Measurements from ENCODE around the gene SF3B2. TPM values are rescaled to one million over a fixed set of nuclear protein-coding genes. Genes with fewer than 3 reads are reported as not detected.

Gene SF3B2
- total RNA-seq, 1 experiment from 2014 or later: 237 TPM

DNA sequence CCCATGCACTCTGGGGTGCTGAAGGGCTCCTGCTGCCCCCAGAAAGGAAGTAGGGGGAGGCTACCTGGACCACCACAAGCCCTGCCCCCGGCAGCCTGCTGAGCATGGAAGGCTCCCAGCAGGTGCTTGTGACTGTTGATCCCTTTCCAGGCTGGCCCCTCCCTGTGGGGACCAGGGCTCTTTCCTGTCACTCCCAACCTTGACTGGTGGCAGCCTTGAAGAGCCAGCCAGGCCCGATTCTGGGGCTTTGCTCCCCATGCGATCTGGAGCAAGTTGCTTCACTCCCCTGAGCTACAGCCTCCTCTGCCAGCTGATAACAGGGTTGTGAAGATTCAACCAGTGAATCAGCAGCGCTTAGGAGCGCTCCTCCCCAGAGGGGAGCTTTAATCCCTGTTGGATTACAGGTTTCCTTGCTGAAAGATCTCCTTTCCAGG is 44.9 kb upstream of the SF3B2 start:
- Histone ChIP-seq H3K18ac (ENCODE audit: insufficient read length, low read depth, low read length) (no peak overlapping the region), H3K4me2 (ENCODE audit: insufficient read depth, insufficient read length, low read length) (no peak overlapping the region), H3K14ac (ENCODE audit: insufficient read depth, low read length) (no peak overlapping the region), H3K23me2 (ENCODE audit: insufficient read length, low read depth, low read length, poor library complexity, severe bottlenecking) (peaks cover 11% of the 10 kb centered on the region), H2AFZ (ENCODE audit: low read length) (no peak overlapping the region), H3T11ph (ENCODE audit: low read length) (no peak overlapping the region), H2BK5ac (ENCODE audit: insufficient read length, low read length) (no peak overlapping the region), H4K5ac (ENCODE audit: insufficient read length, low read depth, low read length) (no peak overlapping the region), H2BK20ac (ENCODE audit: low read depth, low read length, poor library complexity, severe bottlenecking) (no peak overlapping the region), H2AK5ac (ENCODE audit: insufficient read length, low read length) (no peak overlapping the region), H3K79me1 (ENCODE audit: insufficient read depth, low read depth, low read length, poor library complexity, severe bottlenecking) (no peaks in the 10 kb centered on the region), H4K8ac (replicated peaks; ENCODE audit: insufficient read length, low read depth, low read length) (no peak overlapping the region), H3K56ac (ENCODE audit: insufficient read length, low read depth, low read length) (no peak overlapping the region), H3K79me2 (ENCODE audit: insufficient read depth, low read length) (peaks cover 3% of the 10 kb centered on the region; the same call in 1 of the 2 replicates), H3K27ac (ENCODE audit: insufficient read length, low read depth, low read length) (no peak overlapping the region), H2BK12ac (ENCODE audit: insufficient read length, low read depth, low read length) (no peak overlapping the region), H3K9ac (ENCODE audit: extremely low read depth, insufficient read length, low read length) (no peak overlapping the region), H3K9me3 (ENCODE audit: control insufficient read depth, low read depth, low read length) (no peaks in the 10 kb centered on the region), H2BK15ac (ENCODE audit: low read depth, low read length) (no peak overlapping the region), H3K27me3 (ENCODE audit: insufficient read depth, low read length) (peaks cover 4% of the 10 kb centered on the region; the same call in 1 of the 2 replicates), H3K4ac (ENCODE audit: low read depth, low read length) (no peak overlapping the region), H3K23ac (ENCODE audit: insufficient read length, low read depth, low read length) (no peak overlapping the region), H3K4me1 (ENCODE audit: insufficient read depth, low read length) (no peaks in the 10 kb centered on the region), H2BK120ac (ENCODE audit: low read depth, low read length, poor library complexity, severe bottlenecking) (no peak overlapping the region), H4K20me1 (ENCODE audit: control insufficient read depth, insufficient read depth, insufficient read length) (no peaks in the 10 kb centered on the region), H4K91ac (ENCODE audit: insufficient read length, low read depth, low read length) (no peak overlapping the region)
- DNase-seq: no peak
- Mint-ChIP-seq H3K9me3 (no peaks in the 10 kb centered on the region), H3K27ac (peak overlapping the region in 1 of 3 experiments; percentile 68; a peak in 2 of 7 replicates), H3K4me1 (peaks cover 24 to 37% of the 10 kb centered on the region in 2 experiments), H3K36me3 (ENCODE audit: insufficient read depth in 1 of 3, low read depth in 3 of 3) (peaks cover 8 to 30% (median 23%) of the 10 kb centered on the region in 3 experiments; a peak in 6 of 7 replicates), H3K4me3 (no peak overlapping the region), H3K27me3 (ENCODE audit: low read depth) (no peaks in the 10 kb centered on the region; the same call in 1 of the 2 replicates)
- WGBS (ENCODE audit: extremely low coverage, insufficient read length, low lambda C conversion rate): no CpG with 5 or more reads among the region's 5 CpGs
- TF ChIP-seq, protein P1, sequence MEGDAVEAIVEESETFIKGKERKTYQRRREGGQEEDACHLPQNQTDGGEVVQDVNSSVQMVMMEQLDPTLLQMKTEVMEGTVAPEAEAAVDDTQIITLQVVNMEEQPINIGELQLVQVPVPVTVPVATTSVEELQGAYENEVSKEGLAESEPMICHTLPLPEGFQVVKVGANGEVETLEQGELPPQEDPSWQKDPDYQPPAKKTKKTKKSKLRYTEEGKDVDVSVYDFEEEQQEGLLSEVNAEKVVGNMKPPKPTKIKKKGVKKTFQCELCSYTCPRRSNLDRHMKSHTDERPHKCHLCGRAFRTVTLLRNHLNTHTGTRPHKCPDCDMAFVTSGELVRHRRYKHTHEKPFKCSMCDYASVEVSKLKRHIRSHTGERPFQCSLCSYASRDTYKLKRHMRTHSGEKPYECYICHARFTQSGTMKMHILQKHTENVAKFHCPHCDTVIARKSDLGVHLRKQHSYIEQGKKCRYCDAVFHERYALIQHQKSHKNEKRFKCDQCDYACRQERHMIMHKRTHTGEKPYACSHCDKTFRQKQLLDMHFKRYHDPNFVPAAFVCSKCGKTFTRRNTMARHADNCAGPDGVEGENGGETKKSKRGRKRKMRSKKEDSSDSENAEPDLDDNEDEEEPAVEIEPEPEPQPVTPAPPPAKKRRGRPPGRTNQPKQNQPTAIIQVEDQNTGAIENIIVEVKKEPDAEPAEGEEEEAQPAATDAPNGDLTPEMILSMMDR (conservative IDR thresholded peaks at IDR 0.05): no peak
